ENCODE data around the gene KLHDC3. TPM values are rescaled to one million over a fixed set of nuclear protein-coding genes. Genes with fewer than 3 reads are reported as not detected.

KLHDC3 gene
- total and polyA plus RNA-seq, 2 of the 8 experiments (the other 6 are each of a cell fraction or from before 2014, with no cell fraction given) = 181 to 203 TPM

DNA sequence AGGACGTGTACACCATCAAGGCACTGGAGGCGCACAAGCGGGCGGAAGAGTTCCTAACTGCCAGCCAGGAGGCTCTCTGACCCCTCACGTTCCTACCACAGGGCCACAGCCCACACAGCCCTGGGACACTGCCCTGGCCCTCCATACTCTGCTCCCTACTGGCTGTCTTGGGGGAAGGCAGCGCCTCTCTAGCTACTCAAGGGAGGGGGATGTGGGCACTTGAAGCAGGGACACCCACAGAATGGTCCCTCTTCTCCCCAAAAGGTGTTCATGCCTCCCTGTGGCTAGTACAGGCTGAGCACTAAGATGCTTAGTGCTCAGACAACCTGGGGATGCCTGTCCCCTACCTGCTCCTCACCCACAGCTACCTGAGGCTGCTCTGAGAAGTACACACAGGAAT lies 2.8 kb upstream of the KLHDC3 start:
- CTCF ChIA-PET (ENCODE audit: partially characterized antibody) = interaction anchor here (0.6 to 6.0 kb wide), 18 partner anchors 11 to 160 kb away, joined by 3 to 33 read pairs (median 4); partner anchors contain the start of genes CUL7, GNMT, KLC4 and MRPL2
- Histone ChIP-seq H2AK5ac (ENCODE audit: low read depth, low read length) (no peak overlapping the region), H2AFZ (ENCODE audit: low read length) (no peak overlapping the region), H4K91ac (replicated peaks; ENCODE audit: insufficient read length, low read length) (no peak overlapping the region), H3K27ac (ENCODE audit: low read depth, low read length) (no peak overlapping the region), H3K23me2 (ENCODE audit: low read depth, low read length) (peaks cover 7% of the 10 kb centered on the region), H3K9ac (replicated peaks in 1 of 4; ENCODE audit: extremely low read depth in 1 of 4, low read depth in 3 of 4, low read length in 3 of 4) (no peak overlapping the region), H3K36me3 (ENCODE audit: control insufficient read depth in 2 of 4, insufficient read depth in 4 of 4, low read length in 3 of 4) (peaks cover 16 to 56% (median 37%) of the 10 kb centered on the region in 4 experiments), H3K23ac (ENCODE audit: insufficient read length) (no peak overlapping the region), H2BK120ac (replicated peaks; ENCODE audit: low read depth, low read length) (no peak overlapping the region), H3K4ac (replicated peaks; ENCODE audit: insufficient read length, low read depth, low read length) (no peak overlapping the region), H4K8ac (ENCODE audit: extremely low read depth, insufficient read depth, low read length) (no peak overlapping the region), H2BK15ac (ENCODE audit: low read length) (no peak overlapping the region), H3K4me2 (ENCODE audit: insufficient read depth in 1 of 2, low read depth in 2 of 2, low read length in 2 of 2) (no peak overlapping the region), H3K79me2 (ENCODE audit: control insufficient read depth in 1 of 2, insufficient read depth in 2 of 2, low read length in 2 of 2) (peaks cover 3 to 31% of the 10 kb centered on the region in 2 experiments; a peak in 2 of 4 replicates), H2BK20ac (ENCODE audit: low read length) (no peak overlapping the region), H4K5ac (ENCODE audit: insufficient read length, low read depth, low read length) (no peak overlapping the region), H2BK12ac (ENCODE audit: low read depth, low read length) (no peak overlapping the region), H3K27me3 (replicated peaks in 1 of 4; ENCODE audit: control insufficient read depth in 3 of 4, extremely low read depth in 1 of 4, insufficient read depth in 3 of 4, low read length in 3 of 4) (no peaks in the 10 kb centered on the region), H3K79me1 (ENCODE audit: low read depth, low read length) (peaks cover 10% of the 10 kb centered on the region), H3K4me3 (ENCODE audit: extremely low read depth in 1 of 4, insufficient read depth in 2 of 4, low read depth in 3 of 4, low read length in 4 of 4) (no peak overlapping the region), H3K14ac (ENCODE audit: insufficient read length) (no peak overlapping the region), H3K9me3 (ENCODE audit: insufficient read depth in 2 of 2, low read depth in 1 of 2, low read length in 1 of 2) (no peaks in the 10 kb centered on the region), H3K56ac (replicated peaks; ENCODE audit: insufficient read length, low read depth, low read length) (no peak overlapping the region), H3K18ac (ENCODE audit: extremely low read depth, low read length) (no peak overlapping the region), H4K20me1 (replicated peaks in 1 of 2; ENCODE audit: control insufficient read depth in 1 of 2, insufficient read depth in 2 of 2, low read length in 2 of 2) (peaks cover 0 to 9% of the 10 kb centered on the region in 2 experiments), H2BK5ac (ENCODE audit: low read depth, low read length) (no peak overlapping the region), H3K4me1 (replicated peaks in 1 of 4; ENCODE audit: control insufficient read depth in 3 of 4, insufficient read depth in 4 of 4, low read length in 3 of 4) (peaks cover 0 to 9% (median 4%) of the 10 kb centered on the region in 4 experiments; a peak in 6 of 7 replicates)
- TF ChIP-seq TEAD4 (IDR thresholded peaks at IDR 0.05; ENCODE audit: low read depth, low read length) = no peak
- TF ChIP-seq BRCA1 (IDR thresholded peaks at IDR 0.05; ENCODE audit: low read depth, low read length) = no peak
- no peak for TF ChIP-seq ZNF274 (IDR thresholded peaks at IDR 0.05; ENCODE audit: borderline replicate concordance, extremely low read depth, low read length)
- TF ChIP-seq, protein P1, sequence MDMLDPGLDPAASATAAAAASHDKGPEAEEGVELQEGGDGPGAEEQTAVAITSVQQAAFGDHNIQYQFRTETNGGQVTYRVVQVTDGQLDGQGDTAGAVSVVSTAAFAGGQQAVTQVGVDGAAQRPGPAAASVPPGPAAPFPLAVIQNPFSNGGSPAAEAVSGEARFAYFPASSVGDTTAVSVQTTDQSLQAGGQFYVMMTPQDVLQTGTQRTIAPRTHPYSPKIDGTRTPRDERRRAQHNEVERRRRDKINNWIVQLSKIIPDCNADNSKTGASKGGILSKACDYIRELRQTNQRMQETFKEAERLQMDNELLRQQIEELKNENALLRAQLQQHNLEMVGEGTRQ (IDR thresholded peaks at IDR 0.05; ENCODE audit: low read length) = no peak
- TF ChIP-seq, protein P2, sequence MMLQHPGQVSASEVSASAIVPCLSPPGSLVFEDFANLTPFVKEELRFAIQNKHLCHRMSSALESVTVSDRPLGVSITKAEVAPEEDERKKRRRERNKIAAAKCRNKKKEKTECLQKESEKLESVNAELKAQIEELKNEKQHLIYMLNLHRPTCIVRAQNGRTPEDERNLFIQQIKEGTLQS (IDR thresholded peaks at IDR 0.05; ENCODE audit: insufficient read depth, low read depth, low read length) = no peak
- peak in 2 of 3 experiments; percentile 41 to 43; a peak in 3 of 4 replicates for TF ChIP-seq CTCF (IDR thresholded peaks at IDR 0.05; ENCODE audit: control extremely low read depth in 1 of 3, insufficient read depth in 1 of 3, low read depth in 1 of 3, low read length in 3 of 3)
- TF ChIP-seq RAD21 (IDR thresholded peaks at IDR 0.05 in 1 of 2, conservative IDR thresholded peaks at IDR 0.05 in 1 of 2; ENCODE audit: low read depth in 2 of 2, low read length in 2 of 2) = peak; percentile 10 to 30; a peak in 2 of 4 replicates
- TF ChIP-seq HDAC6 (IDR thresholded peaks at IDR 0.05; ENCODE audit: low read depth, low read length) = no peak
- FAIRE-seq (no peak), DNase-seq (ENCODE audit: low read depth in 1 of 2, low spot score in 2 of 2) (no peak)
- POLR2A ChIA-PET (ENCODE audit: partially characterized antibody) = interaction anchor here (1.0 to 27.9 kb wide), 8 partner anchors 8 to 58 kb away, joined by 3 to 584 read pairs (median 6); partner anchors contain the start of genes CUL7, GNMT and RRP36
- 94% methylated on average over 6 of the region's 6 CpGs; no CpG with 5 or more reads in 1 of the 2 experiments for WGBS, 2 experiments (ENCODE audit: extremely low coverage in 1 of 2, insufficient coverage in 1 of 2, insufficient read length in 1 of 2, insufficient replicate concordance in 2 of 2, low coverage in 1 of 2, low lambda C conversion rate in 2 of 2, missing lambda C conversion rate in 1 of 2)

Measured in H1 (cell line).